HEK293T (cell line): ENCODE data around the gene KIAA1549.

Experiments used
- ARNT ChIP-seq: fragments of 450-650 bp; IDR thresholded peaks from 2 replicates; pipeline ENCODE4 v1.6.1; 2017; ENCODE audit warnings: mild to moderate bottlenecking
- BHLHE40 ChIP-seq: fragments of 450-650 bp; IDR thresholded peaks from 2 replicates; pipeline ENCODE4 v1.6.1; 2016; ENCODE audit warnings: mild to moderate bottlenecking, moderate library complexity, borderline replicate concordance
- CTBP1 ChIP-seq: fragments of 450-650 bp; IDR thresholded peaks from 2 replicates; pipeline ENCODE4 v1.6.1; 2016; ENCODE audit warnings: borderline replicate concordance
- ELF4 ChIP-seq: fragments of 450-650 bp; IDR thresholded peaks from 2 replicates; pipeline ENCODE4 v1.6.1; 2017; ENCODE audit warnings: antibody characterized with exemption
- FOXA1 ChIP-seq: fragments of 450-650 bp; IDR thresholded peaks from 2 replicates; pipeline ENCODE4 v1.6.1; 2016; ENCODE audit warnings: mild to moderate bottlenecking
- FOXK2 ChIP-seq: fragments of 450-650 bp; IDR thresholded peaks from 2 replicates; pipeline ENCODE4 v1.6.1; 2016; ENCODE audit warnings: mild to moderate bottlenecking
- FOXM1 ChIP-seq: fragments of 450-650 bp; IDR thresholded peaks from 2 replicates; pipeline ENCODE4 v1.6.1; 2017; ENCODE audit warnings: mild to moderate bottlenecking, borderline replicate concordance
- HDGF ChIP-seq: fragments of 450-650 bp; IDR thresholded peaks from 2 replicates; pipeline ENCODE4 v1.6.1; 2017; ENCODE audit warnings: antibody characterized with exemption, borderline replicate concordance
- LEF1 ChIP-seq: fragments of 450-650 bp; IDR thresholded peaks from 2 replicates; pipeline ENCODE4 v1.6.1; 2017; ENCODE audit warnings: mild to moderate bottlenecking, borderline replicate concordance
- NFRKB ChIP-seq: fragments of 450-650 bp; IDR thresholded peaks from 2 replicates; pipeline ENCODE4 v1.6.1; 2016; ENCODE audit warnings: mild to moderate bottlenecking, moderate library complexity
- SP1 ChIP-seq: fragments of 450-650 bp; IDR thresholded peaks from 2 replicates; pipeline ENCODE4 v1.6.1; 2017
- SUZ12 ChIP-seq: fragments of 450-650 bp; IDR thresholded peaks from 2 replicates; pipeline ENCODE4 v1.6.1; 2016; ENCODE audit warnings: mild to moderate bottlenecking
- TARDBP ChIP-seq: fragments of 450-650 bp; IDR thresholded peaks from 2 replicates; pipeline ENCODE4 v1.6.1; 2016
- TF ChIP-seq, protein P1 (sequence below): fragments of 450-650 bp; IDR thresholded peaks from 2 replicates; pipeline ENCODE4 v1.6.1; 2016

DNA sequence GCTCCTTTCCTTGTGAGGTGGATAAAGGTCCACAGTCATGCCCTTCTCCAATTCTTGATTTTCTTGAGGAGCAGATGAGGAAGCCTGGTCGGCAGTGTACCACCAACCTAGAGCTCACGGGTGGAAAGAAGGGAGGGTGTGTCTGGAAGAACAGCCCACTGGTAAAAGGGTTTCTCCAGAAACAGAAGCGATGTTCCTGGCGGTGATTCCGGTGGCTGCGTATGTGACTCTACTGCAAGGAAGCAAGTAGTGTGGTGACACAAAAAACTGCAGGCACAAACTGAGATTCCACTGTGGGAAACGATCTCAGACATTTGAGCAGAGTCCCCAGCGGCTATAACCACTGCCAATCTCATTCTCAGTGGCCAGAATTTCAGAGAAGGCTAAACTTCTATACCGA is 117.3 kb downstream of the KIAA1549 start:
- TF ChIP-seq FOXK2 (no peak), SUZ12 (no peak), BHLHE40 (no peak), TARDBP (no peak), LEF1 (no peak), ELF4 (no peak), FOXA1 (no peak), FOXM1 (no peak), SP1 (no peak), HDGF (no peak), NFRKB (no peak), ARNT (no peak), CTBP1 (no peak)
- TF ChIP-seq, protein P1, sequence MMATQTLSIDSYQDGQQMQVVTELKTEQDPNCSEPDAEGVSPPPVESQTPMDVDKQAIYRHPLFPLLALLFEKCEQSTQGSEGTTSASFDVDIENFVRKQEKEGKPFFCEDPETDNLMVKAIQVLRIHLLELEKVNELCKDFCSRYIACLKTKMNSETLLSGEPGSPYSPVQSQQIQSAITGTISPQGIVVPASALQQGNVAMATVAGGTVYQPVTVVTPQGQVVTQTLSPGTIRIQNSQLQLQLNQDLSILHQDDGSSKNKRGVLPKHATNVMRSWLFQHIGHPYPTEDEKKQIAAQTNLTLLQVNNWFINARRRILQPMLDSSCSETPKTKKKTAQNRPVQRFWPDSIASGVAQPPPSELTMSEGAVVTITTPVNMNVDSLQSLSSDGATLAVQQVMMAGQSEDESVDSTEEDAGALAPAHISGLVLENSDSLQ = no peak
